ENCODE data around the gene GPR156. TPM values are rescaled to one million over a fixed set of nuclear protein-coding genes. Genes with fewer than 3 reads are reported as not detected.
"Not testable (repeated sequence)": the region's sequence is repeated elsewhere in the genome, so short reads cannot be mapped to it uniquely, and the experiment has no call there.

GPR156 gene
- total RNA-seq, 1 donor from 2014 or later, result 11.7 TPM

DNA sequence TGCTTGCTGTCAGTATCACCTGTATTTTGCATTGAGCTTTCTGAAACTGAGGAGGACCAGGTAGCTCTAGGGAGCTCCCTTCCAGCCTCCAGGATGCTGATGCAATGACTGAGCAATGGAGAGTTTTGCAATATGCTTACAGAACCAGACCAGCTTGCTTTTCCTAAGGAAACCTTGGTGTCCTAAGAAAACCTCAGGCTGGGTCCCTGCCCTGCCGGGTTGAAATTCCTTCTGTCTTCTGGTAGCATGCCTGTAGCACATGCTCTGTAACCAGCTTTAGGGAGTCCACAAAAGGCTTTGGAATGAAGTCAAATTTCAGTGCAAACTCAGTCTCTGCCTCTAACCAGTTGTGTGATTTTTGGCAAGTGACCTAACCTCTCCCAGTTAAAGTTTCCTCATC lies 125.0 kb downstream of the GPR156 start:
- Mint-ChIP-seq H3K4me1 (peaks cover 9% of the 10 kb centered on the region), H3K27ac (no peak overlapping the region), H3K27me3 (ENCODE audit: low read depth) (no peaks in the 10 kb centered on the region), H3K9me3 (peaks cover 16% of the 10 kb centered on the region), H3K36me3 (peaks cover 7% of the 10 kb centered on the region), H3K4me3 (no peak overlapping the region)
- no peak for DNase-seq (ENCODE audit: low spot score in 2 of 2, unreplicated experiment in 2 of 2)
- TF ChIP-seq, protein P1, sequence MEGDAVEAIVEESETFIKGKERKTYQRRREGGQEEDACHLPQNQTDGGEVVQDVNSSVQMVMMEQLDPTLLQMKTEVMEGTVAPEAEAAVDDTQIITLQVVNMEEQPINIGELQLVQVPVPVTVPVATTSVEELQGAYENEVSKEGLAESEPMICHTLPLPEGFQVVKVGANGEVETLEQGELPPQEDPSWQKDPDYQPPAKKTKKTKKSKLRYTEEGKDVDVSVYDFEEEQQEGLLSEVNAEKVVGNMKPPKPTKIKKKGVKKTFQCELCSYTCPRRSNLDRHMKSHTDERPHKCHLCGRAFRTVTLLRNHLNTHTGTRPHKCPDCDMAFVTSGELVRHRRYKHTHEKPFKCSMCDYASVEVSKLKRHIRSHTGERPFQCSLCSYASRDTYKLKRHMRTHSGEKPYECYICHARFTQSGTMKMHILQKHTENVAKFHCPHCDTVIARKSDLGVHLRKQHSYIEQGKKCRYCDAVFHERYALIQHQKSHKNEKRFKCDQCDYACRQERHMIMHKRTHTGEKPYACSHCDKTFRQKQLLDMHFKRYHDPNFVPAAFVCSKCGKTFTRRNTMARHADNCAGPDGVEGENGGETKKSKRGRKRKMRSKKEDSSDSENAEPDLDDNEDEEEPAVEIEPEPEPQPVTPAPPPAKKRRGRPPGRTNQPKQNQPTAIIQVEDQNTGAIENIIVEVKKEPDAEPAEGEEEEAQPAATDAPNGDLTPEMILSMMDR (IDR thresholded peaks at IDR 0.05; ENCODE audit: unreplicated experiment), result no peak

DNA sequence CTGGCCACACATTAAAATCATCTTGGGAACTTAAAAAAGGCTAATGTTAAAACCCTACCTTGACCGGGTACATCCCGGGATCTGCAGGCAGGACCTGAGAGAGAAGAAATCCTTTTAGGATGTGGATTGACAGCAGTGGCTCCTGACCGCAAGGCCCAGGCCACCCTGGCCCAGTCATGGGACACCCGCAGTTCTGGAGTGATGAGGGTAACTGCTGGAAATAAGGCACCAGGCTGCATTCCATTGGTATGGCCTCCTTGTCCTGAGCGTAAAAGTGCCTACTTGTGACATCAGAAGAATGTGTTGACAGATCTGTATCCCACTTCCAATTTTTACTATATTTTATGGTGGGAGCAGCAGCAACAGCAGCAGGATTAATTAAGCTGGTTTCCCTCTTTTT lies 127.3 kb downstream of the GPR156 start:
- no peak for DNase-seq (ENCODE audit: low spot score in 2 of 2, unreplicated experiment in 2 of 2)
- Mint-ChIP-seq H3K36me3 (peaks cover 10% of the 10 kb centered on the region), H3K27ac (no peak overlapping the region), H3K4me3 (no peak overlapping the region), H3K4me1 (peaks cover 9% of the 10 kb centered on the region), H3K9me3 (peaks cover 28% of the 10 kb centered on the region), H3K27me3 (ENCODE audit: low read depth) (no peaks in the 10 kb centered on the region)
- TF ChIP-seq, protein P1 (IDR thresholded peaks at IDR 0.05; ENCODE audit: unreplicated experiment), result no peak

DNA sequence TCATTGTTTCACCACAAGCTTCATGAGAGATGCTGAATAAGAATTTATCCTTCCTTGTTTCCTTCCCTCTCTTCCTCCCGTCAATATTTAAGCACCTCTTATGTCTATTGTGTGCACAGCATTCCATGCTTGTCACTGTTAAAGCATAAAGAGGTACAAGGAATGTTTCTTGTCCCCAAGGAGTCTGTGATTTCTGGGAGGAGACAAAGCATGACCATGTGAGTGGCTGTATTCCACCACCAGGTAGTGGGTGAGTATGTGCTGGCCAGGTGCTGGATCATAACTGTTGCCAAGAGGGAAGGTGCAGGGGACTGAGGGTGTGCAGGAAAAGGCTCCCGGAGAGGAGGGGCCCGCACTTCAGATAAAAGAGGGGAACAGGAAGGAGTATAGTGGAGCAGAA lies 127.9 kb downstream of the GPR156 start:
- Mint-ChIP-seq H3K27me3 (ENCODE audit: low read depth) (no peaks in the 10 kb centered on the region), H3K36me3 (peaks cover 10% of the 10 kb centered on the region), H3K27ac (no peak overlapping the region)

DNA sequence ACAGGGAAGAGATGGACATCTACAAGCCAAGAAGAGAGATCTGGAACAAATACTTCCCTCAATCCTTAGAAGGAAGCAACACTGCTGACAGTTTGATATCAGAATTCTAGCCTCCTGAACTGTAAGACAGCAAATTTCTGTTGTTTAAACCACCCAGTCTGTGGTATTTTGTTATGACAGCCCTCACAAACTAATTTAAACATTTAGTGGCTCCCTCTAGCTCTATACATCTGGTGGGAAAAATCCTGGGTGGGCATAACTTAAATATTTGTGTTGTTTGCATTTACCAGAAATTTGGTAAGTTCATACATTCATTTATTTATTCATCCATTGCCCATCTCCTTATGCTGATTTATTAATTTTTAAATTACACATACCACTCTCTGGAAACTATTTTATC lies 128.3 kb downstream of the GPR156 start:
- peaks cover 10% of the 10 kb centered on the region for H3K36me3 Mint-ChIP-seq
- no peak overlapping the region for H3K27ac Mint-ChIP-seq
- DNase-seq (ENCODE audit: low spot score in 2 of 2, unreplicated experiment in 2 of 2), result no peak
- peaks cover 28% of the 10 kb centered on the region for H3K9me3 Mint-ChIP-seq
- H3K4me1 Mint-ChIP-seq, result peaks cover 9% of the 10 kb centered on the region
- H3K27me3 Mint-ChIP-seq (ENCODE audit: low read depth), result no peaks in the 10 kb centered on the region
- no peak overlapping the region for H3K4me3 Mint-ChIP-seq
- TF ChIP-seq, protein P1 (IDR thresholded peaks at IDR 0.05; ENCODE audit: unreplicated experiment), result no peak

More for the DNA sequence above, 127.9 kb downstream of the GPR156 start:
- Mint-ChIP-seq H3K4me1 (peaks cover 9% of the 10 kb centered on the region), H3K9me3 (peaks cover 28% of the 10 kb centered on the region), H3K4me3 (no peak overlapping the region)
- TF ChIP-seq, protein P1 (IDR thresholded peaks at IDR 0.05; ENCODE audit: unreplicated experiment), result no peak
- DNase-seq (ENCODE audit: low spot score in 2 of 2, unreplicated experiment in 2 of 2), result no peak

DNA sequence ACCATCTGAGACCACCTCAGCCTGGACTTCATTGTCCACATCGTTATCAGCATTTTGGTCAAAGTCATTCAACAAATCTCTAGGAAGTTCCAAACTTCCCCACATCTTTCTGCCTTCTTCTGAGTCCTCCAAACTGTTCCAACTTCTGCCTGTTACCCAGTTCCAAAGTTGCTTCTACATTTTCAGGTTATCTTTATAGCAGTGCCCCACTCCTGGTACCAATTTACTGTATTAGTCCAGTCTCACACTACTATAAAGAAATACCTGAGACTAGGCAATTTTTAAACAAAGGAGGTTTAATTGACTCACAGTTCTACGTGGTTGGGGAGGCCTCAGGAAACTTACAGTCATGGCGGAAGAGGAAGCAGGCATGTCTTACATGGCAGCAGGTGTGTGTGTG lies 129.3 kb downstream of the GPR156 start:
- Mint-ChIP-seq H3K36me3 (peaks cover 10% of the 10 kb centered on the region), H3K9me3 (peaks cover 28% of the 10 kb centered on the region)
- DNase-seq (ENCODE audit: low spot score in 2 of 2, unreplicated experiment in 2 of 2); H3K27ac Mint-ChIP-seq; H3K4me1 Mint-ChIP-seq; H3K27me3 Mint-ChIP-seq (ENCODE audit: low read depth); H3K4me3 Mint-ChIP-seq: not testable (repeated sequence)

DNA sequence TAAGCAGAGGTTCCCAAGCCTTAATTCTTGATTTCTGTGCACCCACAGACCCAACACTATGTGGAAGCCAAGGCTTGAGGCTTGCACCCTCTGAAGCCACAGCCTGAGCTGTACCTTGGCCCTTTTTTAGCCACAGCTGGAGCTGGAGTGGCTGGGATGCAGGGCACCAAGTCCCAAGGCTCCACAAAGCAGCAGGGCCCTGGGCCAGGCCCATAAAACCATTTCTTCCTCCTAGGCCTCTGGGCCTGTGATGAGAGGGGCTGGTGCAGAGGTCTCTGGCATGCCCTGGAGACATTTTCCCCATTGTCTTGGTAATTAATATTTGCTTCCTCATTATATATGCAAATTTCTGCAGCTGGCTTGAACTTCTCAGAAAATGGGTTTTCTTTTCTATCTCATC lies 129.9 kb downstream of the GPR156 start:
- TF ChIP-seq, protein P1 (IDR thresholded peaks at IDR 0.05; ENCODE audit: unreplicated experiment), result no peak
- H3K9me3 Mint-ChIP-seq, result peaks cover 28% of the 10 kb centered on the region
- DNase-seq (ENCODE audit: low spot score in 2 of 2, unreplicated experiment in 2 of 2), result no peak
- peaks cover 9% of the 10 kb centered on the region for H3K4me1 Mint-ChIP-seq
- H3K36me3 Mint-ChIP-seq, result peaks cover 10% of the 10 kb centered on the region
- H3K4me3 Mint-ChIP-seq, result no peak overlapping the region
- H3K27ac Mint-ChIP-seq, result no peak overlapping the region
- H3K27me3 Mint-ChIP-seq (ENCODE audit: low read depth), result no peaks in the 10 kb centered on the region

Data from mesothelial cell of epicardium (in vitro differentiated cells).